Panc1 (cell line): ENCODE results near the gene ADGRL3. TPM values are rescaled to one million over a fixed set of nuclear protein-coding genes. Genes with fewer than 3 reads are reported as not detected.

Experiments
- ATAC-seq: fragments of 200-7000 bp; cut with Tn5 transposase; 2 replicates; pipeline ENCODE4 v1.9.1; 2020; ENCODE audit warnings: mild to moderate bottlenecking, moderate library complexity
- BruUV-seq: library from RNA; stranded (reverse); fragments of 400-500 nt; replicated peaks from 2 replicates; lab custom pipeline; 2021; lab: Mats Ljungman, UMichigan
- CTCF ChIA-PET: fragments of 300-600 bp; sonication (Branson Sonifier 250); formaldehyde crosslinking; loops from one replicate; lab custom pipeline; 2022; ENCODE audit warnings: antibody characterized with exemption; lab: Charles Lee
- POLR2A ChIA-PET: fragments of 300-600 bp; sonication (Branson Sonifier 250); formaldehyde crosslinking; loops from one replicate; lab custom pipeline; 2022; ENCODE audit warnings: antibody characterized with exemption; lab: Charles Lee
- DNase-seq: peaks from one replicate; pipeline ENCODE4 v3.0.0-alpha.2; 2010; ENCODE audit warnings: low read depth, low spot score
- H3K27ac ChIP-seq: 2 replicates; pipeline ENCODE4 v1.5.1; 2011; ENCODE audit warnings: mild to moderate bottlenecking, low read length, inconsistent platforms
- H3K27me3 ChIP-seq: fragments of 200-500 bp; sonication (Bioruptor generic); 2 replicates; pipeline ENCODE4 v1.6.0; 2014; ENCODE audit warnings: low read length, inconsistent platforms; ENCODE audit not compliant: control insufficient read depth, insufficient read depth
- H3K36me3 ChIP-seq: fragments of 200-500 bp; sonication (Bioruptor generic); 2 replicates; pipeline ENCODE4 v1.5.1; 2014; ENCODE audit warnings: inconsistent platforms, mild to moderate bottlenecking, low read length, moderate library complexity; ENCODE audit not compliant: control insufficient read depth, insufficient read depth
- H3K4me1 ChIP-seq: 2 replicates; pipeline ENCODE4 v1.5.1; 2011; ENCODE audit warnings: inconsistent platforms, mild to moderate bottlenecking, low read length, moderate library complexity; ENCODE audit not compliant: control insufficient read depth, insufficient read depth
- H3K4me3 ChIP-seq, 2 experiments: 2 replicates each; pipeline ENCODE4 v1.5.1; 2011 to 2012; ENCODE audit warnings: low read depth in 2 of 2, low read length in 2 of 2, mild to moderate bottlenecking in 2 of 2, inconsistent platforms in 1 of 2, moderate library complexity in 1 of 2
- H3K9me3 ChIP-seq: fragments of 200-500 bp; sonication (Bioruptor generic); 2 replicates; pipeline ENCODE4 v1.5.1; 2014; ENCODE audit warnings: low read depth, mild to moderate bottlenecking, inconsistent platforms, low read length, moderate library complexity; ENCODE audit not compliant: control insufficient read depth, insufficient read depth
- CTCF ChIP-seq: fragments of 450-650 bp; IDR thresholded peaks from 2 replicates; pipeline ENCODE4 v1.5.1; 2017; ENCODE audit warnings: mild to moderate bottlenecking
- POLR2AphosphoS5 ChIP-seq: IDR thresholded peaks from 2 replicates; pipeline ENCODE4 v1.6.1; 2012; ENCODE audit warnings: mild to moderate bottlenecking, low read depth, low read length, moderate library complexity
- REST ChIP-seq, 2 experiments: IDR thresholded peaks; 2 replicates each; pipeline ENCODE4 v1.6.1; 2011 to 2012; ENCODE audit warnings: low read depth in 2 of 2, control low read depth in 1 of 2, low read length in 1 of 2, mild to moderate bottlenecking in 1 of 2, moderate library complexity in 1 of 2; ENCODE audit not compliant: insufficient read depth in 1 of 2
- SIN3A ChIP-seq: IDR thresholded peaks from 2 replicates; pipeline ENCODE4 v1.6.1; 2012; ENCODE audit warnings: low read depth, mild to moderate bottlenecking, low read length, moderate library complexity, borderline replicate concordance; ENCODE audit not compliant: insufficient read depth
- TCF7L2 ChIP-seq: IDR thresholded peaks from 2 replicates; pipeline ENCODE4 v1.6.1; 2011; ENCODE audit warnings: mild to moderate bottlenecking, low read depth, low read length, inconsistent platforms
- in situ Hi-C: cut with HindIII; loops from 2 replicates; pipeline ENCODE4 v1.10.0; 2016; ENCODE audit warnings: low sequenced_read_pairs, low pct_unique_long_range_greater_than_20kb
- intact Hi-C: fragments of 100-400 bp; cut with micrococcal nuclease; formaldehyde crosslinking; loops from one replicate; pipeline ENCODE4 v1.10.0; 2022; ENCODE audit not compliant: unreplicated experiment
- total RNA-seq: library from RNA; stranded (reverse); gene quantifications from one replicate; pipeline ENCODE4 v1.2.1, GENCODE V29; 2021; ENCODE audit not compliant: unreplicated experiment

The ADGRL3 gene
- total RNA-seq, 1 experiment from 2014 or later = 0.23 TPM

- CTCF ChIA-PET = no interaction called here
Observed at GRCh38 chr4:61298178-61298740, 98.1 kb downstream of the ADGRL3 start.

GRCh38 chr4:61299316-61299715 lies 99.2 kb downstream of the ADGRL3 start:
- in situ Hi-C loops = no loop called here
- intact Hi-C loops = no loop called here
- ChIA-PET POLR2A (no interaction called here), CTCF (no interaction called here)
- no TSS peak for BruUV-seq
- Histone ChIP-seq H3K9me3 (no peaks in the 10 kb centered on the region), H3K36me3 (no peaks in the 10 kb centered on the region), H3K4me1 (no peaks in the 10 kb centered on the region), H3K4me3 (no peak overlapping the region), H3K27me3 (no peaks in the 10 kb centered on the region), H3K27ac (no peak overlapping the region)
- TF ChIP-seq REST (IDR thresholded peaks at IDR 0.05; ENCODE audit: insufficient read depth in 1 of 2, low read depth in 2 of 2, low read length in 1 of 2) (no peak), SIN3A (no peak), TCF7L2 (no peak), POLR2AphosphoS5 (no peak), CTCF (no peak)
- no peak for DNase-seq
- ATAC-seq = no peak

More at GRCh38 chr4:61298178-61298740, 98.1 kb downstream of the ADGRL3 start:
- H3K27ac ChIP-seq = no peak overlapping the region
- POLR2A ChIA-PET = no interaction called here
- no peaks in the 10 kb centered on the region for H3K36me3 ChIP-seq
- ATAC-seq = no peak
- in situ Hi-C loops = no loop called here
- no peaks in the 10 kb centered on the region for H3K27me3 ChIP-seq
- no TSS peak for BruUV-seq
- no peak for DNase-seq
- TF ChIP-seq TCF7L2 (no peak), POLR2AphosphoS5 (no peak), SIN3A (no peak), REST (IDR thresholded peaks at IDR 0.05; ENCODE audit: insufficient read depth in 1 of 2, low read depth in 2 of 2, low read length in 1 of 2) (no peak), CTCF (no peak)
- intact Hi-C loops = no loop called here
- H3K9me3 ChIP-seq = no peaks in the 10 kb centered on the region
- H3K4me1 ChIP-seq = no peaks in the 10 kb centered on the region
- H3K4me3 ChIP-seq = no peak overlapping the region
